ENCODE results near the gene HAPLN1.

Gene HAPLN1

GRCh38 chr5:83715236-83716065, 5.2 kb downstream of the HAPLN1 start:
- DNase-seq: no peak

GRCh38 chr5:83714810-83715209, 5.8 kb downstream of the HAPLN1 start:
- no peak for DNase-seq

GRCh38 chr5:83711982-83712601, 8.6 kb downstream of the HAPLN1 start:
- DNase-seq: no peak

- DNase-seq: no peak
Observed at GRCh38 chr5:83709973-83710372, 10.7 kb downstream of the HAPLN1 start.

GRCh38 chr5:83708170-83708569, 12.5 kb downstream of the HAPLN1 start:
- DNase-seq: no peak

GRCh38 chr5:83703059-83703458, 17.6 kb downstream of the HAPLN1 start:
- no peak for DNase-seq

- DNase-seq: no peak
Observed at GRCh38 chr5:83701886-83702285, 18.8 kb downstream of the HAPLN1 start.

GRCh38 chr5:83689881-83690280, 30.8 kb downstream of the HAPLN1 start:
- no peak for DNase-seq

- DNase-seq: no peak
Observed at GRCh38 chr5:83688281-83688680, 32.4 kb downstream of the HAPLN1 start.

GRCh38 chr5:83687124-83687619, 33.5 kb downstream of the HAPLN1 start:
- no peak for DNase-seq

- DNase-seq: no peak
Observed at GRCh38 chr5:83686251-83686650, 34.4 kb downstream of the HAPLN1 start.

- DNase-seq: no peak
Observed at GRCh38 chr5:83683836-83684235, 36.8 kb downstream of the HAPLN1 start.

GRCh38 chr5:83672646-83673045, 48.0 kb downstream of the HAPLN1 start:
- no peak for DNase-seq

- DNase-seq: no peak
Observed at GRCh38 chr5:83672158-83672557, 48.5 kb downstream of the HAPLN1 start.

GRCh38 chr5:83665631-83666030, 55.0 kb downstream of the HAPLN1 start:
- DNase-seq: no peak

- DNase-seq: no peak
Observed at GRCh38 chr5:83662558-83662957, 58.1 kb downstream of the HAPLN1 start.

- DNase-seq: no peak
Observed at GRCh38 chr5:83657807-83658525, 62.7 kb downstream of the HAPLN1 start.

- DNase-seq: no peak
Observed at GRCh38 chr5:83654427-83654994, 66.1 kb downstream of the HAPLN1 start.

GRCh38 chr5:83653669-83654068, 67.0 kb downstream of the HAPLN1 start:
- DNase-seq: no peak

- DNase-seq: no peak
Observed at GRCh38 chr5:83645936-83646335, 74.7 kb downstream of the HAPLN1 start.

- DNase-seq: no peak
Observed at GRCh38 chr5:83644301-83644700, 76.4 kb downstream of the HAPLN1 start.

GRCh38 chr5:83641946-83642345, 78.7 kb downstream of the HAPLN1 start:
- DNase-seq: peak; percentile 2

GRCh38 chr5:83639911-83640310, 80.7 kb downstream of the HAPLN1 start:
- no peak for DNase-seq
